Tibial nerve (tissue), 4 donors: ENCODE data around the gene PLEKHA7.

Experiments used
- EP300 ChIP-seq, 2 donors: sonication (generic); formaldehyde crosslinking; IDR thresholded peaks; one replicate each; pipeline ENCODE4 v1.6.1; 2017; ENCODE audit warnings: antibody characterized with exemption in 2 of 2, mild to moderate bottlenecking in 1 of 2
- POLR2A ChIP-seq, 2 donors: fragments of 450-650 bp; IDR thresholded peaks; one replicate each; pipeline ENCODE4 v1.6.1; 2017; ENCODE audit warnings: antibody characterized with exemption in 2 of 2, mild to moderate bottlenecking in 2 of 2, moderate library complexity in 2 of 2
- TF ChIP-seq, protein P1 (sequence below), 5 experiments: fragments of 200-600 bp in 3 of 5; fragments of 450-650 bp in 2 of 5; sonication (generic) in 3 of 5; IDR thresholded peaks; one replicate each; pipeline ENCODE4 v1.5.1; 2016 to 2019; ENCODE audit warnings: antibody characterized with exemption in 5 of 5, mild to moderate bottlenecking in 3 of 5, moderate library complexity in 2 of 5

DNA sequence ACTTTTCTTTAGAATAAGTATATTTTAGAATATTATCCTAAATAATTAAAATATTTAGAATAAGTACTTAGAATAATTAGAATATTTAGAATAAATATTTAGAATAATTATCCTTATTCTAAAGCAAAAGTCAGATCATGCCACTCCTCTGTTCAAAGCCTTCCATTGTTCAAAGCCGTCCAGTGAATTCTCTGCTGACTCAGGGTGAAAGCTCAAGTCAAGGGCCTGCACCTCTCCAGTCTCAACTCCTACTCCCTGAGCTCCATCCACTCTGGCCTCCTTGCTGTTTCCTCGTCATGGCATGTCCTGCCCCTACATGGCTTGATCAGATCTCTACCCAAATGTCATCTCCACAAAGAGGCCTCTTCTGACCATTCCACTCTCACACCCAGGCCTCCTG lies 30.0 kb downstream of the PLEKHA7 start:
- TF ChIP-seq, protein P1, sequence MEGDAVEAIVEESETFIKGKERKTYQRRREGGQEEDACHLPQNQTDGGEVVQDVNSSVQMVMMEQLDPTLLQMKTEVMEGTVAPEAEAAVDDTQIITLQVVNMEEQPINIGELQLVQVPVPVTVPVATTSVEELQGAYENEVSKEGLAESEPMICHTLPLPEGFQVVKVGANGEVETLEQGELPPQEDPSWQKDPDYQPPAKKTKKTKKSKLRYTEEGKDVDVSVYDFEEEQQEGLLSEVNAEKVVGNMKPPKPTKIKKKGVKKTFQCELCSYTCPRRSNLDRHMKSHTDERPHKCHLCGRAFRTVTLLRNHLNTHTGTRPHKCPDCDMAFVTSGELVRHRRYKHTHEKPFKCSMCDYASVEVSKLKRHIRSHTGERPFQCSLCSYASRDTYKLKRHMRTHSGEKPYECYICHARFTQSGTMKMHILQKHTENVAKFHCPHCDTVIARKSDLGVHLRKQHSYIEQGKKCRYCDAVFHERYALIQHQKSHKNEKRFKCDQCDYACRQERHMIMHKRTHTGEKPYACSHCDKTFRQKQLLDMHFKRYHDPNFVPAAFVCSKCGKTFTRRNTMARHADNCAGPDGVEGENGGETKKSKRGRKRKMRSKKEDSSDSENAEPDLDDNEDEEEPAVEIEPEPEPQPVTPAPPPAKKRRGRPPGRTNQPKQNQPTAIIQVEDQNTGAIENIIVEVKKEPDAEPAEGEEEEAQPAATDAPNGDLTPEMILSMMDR (IDR thresholded peaks at IDR 0.05) = no peak
- TF ChIP-seq EP300 (IDR thresholded peaks at IDR 0.05) (no peak), POLR2A (IDR thresholded peaks at IDR 0.05) (no peak)
